ENCODE results near the gene DEFB131B. TPM values are rescaled to one million over a fixed set of nuclear protein-coding genes. Genes with fewer than 3 reads are reported as not detected.
"Not testable (repeated sequence)": the region's sequence is repeated elsewhere in the genome, so short reads cannot be mapped to it uniquely, and the experiment has no call there.

Gene DEFB131B
- total RNA-seq (2014; rRNA removed; shearing (Covaris generic)) = not detected in 2 replicates

DNA sequence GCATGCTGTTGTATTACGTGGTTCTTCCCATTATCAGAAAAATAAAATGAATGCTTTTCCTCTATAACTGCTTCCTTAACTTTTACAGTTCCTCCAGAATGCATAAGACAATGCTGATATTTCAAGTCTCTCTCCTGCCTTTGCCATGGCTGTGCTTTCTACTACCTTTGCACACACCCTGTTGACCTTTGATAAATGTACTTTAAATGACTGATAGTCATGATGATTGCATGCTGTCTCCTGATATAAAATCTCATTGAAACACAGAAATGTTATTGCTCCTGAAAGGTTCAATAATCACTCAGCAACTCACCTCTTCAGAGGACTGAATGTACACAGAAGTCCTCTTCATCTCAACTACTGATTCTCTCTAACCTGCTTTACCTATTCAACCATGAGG, at the start of gene DEFB131B:
DEFB131B (plus strand) TSS at position 395 of the 400 bp plus-strand sequence; CDS start at position 395, 0 bp downstream.
- DNase-seq (ENCODE audit: low read depth) = not testable (repeated sequence)

GRCh38 chr11:71829247-71829646, 49.0 kb upstream of the DEFB131B start:
- not testable (repeated sequence) for DNase-seq (ENCODE audit: low read depth)

DNA sequence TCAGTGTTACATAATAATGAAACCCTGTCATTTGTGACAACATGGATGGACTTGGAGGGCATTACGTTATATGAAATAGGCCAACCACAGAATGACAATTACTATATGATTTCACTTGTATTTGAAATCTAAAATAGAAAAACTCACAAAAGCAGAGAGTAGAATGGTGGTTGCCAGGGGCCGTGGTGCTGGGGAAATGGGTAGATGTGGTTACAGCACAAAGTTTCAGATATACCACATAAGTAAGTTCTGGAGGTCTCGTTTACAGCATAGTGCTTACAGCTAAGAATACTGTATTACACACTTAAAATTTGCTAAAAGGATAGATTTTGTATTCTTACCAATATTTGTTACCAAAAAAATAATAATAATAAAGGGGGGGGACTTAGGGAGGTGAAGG, 48.6 kb upstream of the DEFB131B start:
- DNase-seq (ENCODE audit: low read depth) = not testable (repeated sequence)

DNA sequence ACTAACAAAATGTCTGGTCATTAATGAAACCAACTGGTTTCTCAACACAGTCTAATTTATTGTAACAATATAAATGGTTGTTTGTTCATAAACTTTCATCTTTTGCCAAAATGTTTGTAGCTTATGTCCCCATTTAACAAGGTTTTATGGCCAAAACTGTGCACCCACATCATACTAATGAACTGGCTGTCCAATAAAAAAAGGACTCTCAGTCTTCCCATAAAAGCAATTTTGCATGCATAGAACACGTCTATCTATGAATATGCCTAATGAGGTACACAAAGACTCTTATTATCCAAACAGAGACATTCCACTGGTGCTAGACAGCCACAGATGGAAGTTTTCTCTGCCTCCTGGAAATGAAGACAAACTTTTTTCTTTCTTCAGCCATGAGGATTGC, 45.4 kb upstream of the DEFB131B start, which contains the start of gene DEFB108B:
DEFB108B (plus strand) TSS at position 390 of the 400 bp plus-strand sequence; CDS start at position 390, 0 bp downstream.
- not testable (repeated sequence) for DNase-seq (ENCODE audit: low read depth)

GRCh38 chr11:71842720-71843119, 35.5 kb upstream of the DEFB131B start:
- not testable (repeated sequence) for DNase-seq (ENCODE audit: low read depth)

DNA sequence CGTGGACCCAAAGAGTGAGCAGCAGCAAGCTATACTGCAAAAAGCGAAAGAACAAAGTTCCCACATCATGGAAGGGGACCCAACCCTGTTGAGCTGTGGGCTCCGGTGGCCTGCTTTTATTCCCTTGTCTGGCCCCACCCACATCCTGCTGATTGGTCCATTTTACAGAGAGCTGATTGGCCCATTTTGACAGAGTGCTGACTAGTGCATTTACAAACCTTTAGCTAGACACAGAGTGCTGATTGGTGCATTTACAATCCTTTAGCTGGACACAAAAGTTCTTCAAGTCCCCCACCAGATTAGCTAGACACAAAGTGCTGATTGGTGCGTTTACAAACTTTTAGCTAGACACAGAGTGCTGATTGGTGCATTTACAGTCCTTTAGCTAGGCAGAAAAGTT, 34.9 kb upstream of the DEFB131B start:
- DNase-seq (ENCODE audit: low read depth) = not testable (repeated sequence)

GRCh38 chr11:71843858-71844257, 34.4 kb upstream of the DEFB131B start:
- DNase-seq (ENCODE audit: low read depth) = no peak

DNA sequence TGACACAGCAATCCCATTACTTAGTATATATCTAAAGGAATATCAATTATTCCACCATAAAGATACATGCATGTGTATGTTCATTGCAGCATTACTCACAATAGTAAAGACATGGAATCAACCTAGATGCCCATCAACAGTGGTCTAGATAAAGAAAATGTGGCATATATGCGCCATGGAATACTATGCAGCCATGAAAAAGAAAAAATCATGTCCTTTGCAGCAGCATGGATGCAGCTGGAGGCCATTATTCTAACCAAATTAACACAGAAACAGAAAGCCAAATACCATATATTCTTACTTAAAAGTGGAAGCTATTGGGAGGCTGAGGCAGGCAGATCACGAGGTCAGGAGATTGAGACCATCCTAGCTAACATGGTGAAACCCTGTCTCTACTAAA, 24.4 kb upstream of the DEFB131B start:
- DNase-seq (ENCODE audit: low read depth) = not testable (repeated sequence)

DNA sequence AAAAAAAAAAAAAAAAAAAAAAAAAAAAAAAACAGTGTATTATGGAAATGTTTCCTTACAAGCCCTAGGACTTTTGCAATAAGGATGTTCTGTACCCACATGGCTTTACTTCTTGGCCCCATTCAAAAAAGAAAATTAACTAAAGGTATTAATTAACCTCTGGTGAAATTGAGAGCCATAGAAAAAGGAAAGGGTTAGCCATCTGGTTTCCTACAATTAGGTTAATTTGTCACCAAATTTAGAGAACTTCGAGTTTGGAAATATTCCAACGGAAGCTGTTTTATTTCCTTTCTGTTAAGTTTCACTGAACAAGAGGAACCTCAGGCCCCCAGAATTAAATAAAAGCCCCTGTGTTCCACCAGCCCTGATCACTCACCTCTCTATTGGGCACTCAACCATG, 22.4 kb upstream of the DEFB131B start:
- not testable (repeated sequence) for DNase-seq (ENCODE audit: low read depth)

DNA sequence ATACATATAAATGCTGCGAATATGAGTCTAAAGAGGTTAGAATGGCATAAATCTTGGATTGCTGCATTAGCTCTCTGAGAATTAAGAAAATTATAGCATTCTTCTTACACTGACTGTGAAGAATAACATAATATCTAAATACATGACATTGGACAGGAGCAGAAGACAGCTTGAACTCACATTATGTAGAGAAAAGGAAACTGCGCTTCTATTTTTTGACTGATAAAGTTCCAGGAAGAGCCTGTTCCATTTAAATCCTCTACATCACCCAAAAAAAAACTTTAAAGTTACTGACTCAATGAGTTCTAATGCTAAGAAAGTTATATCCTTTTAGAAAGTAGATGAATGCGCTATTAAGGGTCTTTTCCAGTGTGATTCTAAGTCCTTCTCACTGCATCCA, 17.4 kb upstream of the DEFB131B start:
- not testable (repeated sequence) for DNase-seq (ENCODE audit: low read depth)

GRCh38 chr11:71863978-71864627, 14.2 kb upstream of the DEFB131B start:
- peak; percentile 70 for DNase-seq (ENCODE audit: low read depth)

DNA sequence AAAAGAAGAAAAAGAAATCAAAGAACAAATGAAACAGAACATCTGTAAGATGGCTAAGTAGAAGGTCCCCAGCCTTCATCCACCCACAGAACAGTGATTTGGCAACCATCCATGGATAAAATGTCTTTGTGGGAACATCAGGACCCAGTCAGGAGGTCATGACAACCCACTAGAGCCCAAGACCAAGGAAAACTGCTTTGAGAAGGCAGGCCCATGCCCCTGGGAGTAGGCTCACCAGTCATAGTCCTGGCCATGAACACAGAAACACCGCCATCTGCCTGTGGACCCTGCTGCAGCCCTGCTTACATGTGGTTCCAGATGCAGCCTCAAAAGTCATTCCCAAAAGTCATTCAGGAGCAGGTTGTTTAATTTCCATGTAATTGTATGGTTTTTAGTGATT, 11.0 kb upstream of the DEFB131B start:
- peak; percentile 2 for DNase-seq (ENCODE audit: low read depth)

- DNase-seq (ENCODE audit: low read depth) = not testable (repeated sequence)
Measured at GRCh38 chr11:71869931-71870330, 8.3 kb upstream of the DEFB131B start.

GRCh38 chr11:71870661-71871060, 7.6 kb upstream of the DEFB131B start:
- not testable (repeated sequence) for DNase-seq (ENCODE audit: low read depth)

- DNase-seq (ENCODE audit: low read depth) = peak; percentile 5
Measured at GRCh38 chr11:71876262-71876661, 2.0 kb upstream of the DEFB131B start.

DNA sequence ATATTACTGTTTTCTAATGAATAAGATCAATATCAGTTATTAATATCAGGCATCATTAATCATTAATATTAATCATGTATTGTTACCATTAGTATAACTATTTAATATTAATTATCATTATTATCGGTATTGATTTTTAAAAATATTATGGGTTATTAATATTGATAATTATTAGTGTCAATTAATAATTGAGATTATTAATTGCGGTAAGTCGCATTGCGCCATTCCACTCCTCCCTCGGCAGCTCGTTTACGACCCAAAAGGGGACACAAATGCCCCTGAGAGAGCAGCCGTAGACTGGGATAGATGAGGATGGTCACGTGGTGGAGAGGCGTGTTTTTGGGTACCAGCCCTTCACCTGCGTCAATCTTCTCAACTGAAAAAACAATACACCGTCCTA, 7.6 kb downstream of the DEFB131B start:
- not testable (repeated sequence) for DNase-seq (ENCODE audit: low read depth)

DNA sequence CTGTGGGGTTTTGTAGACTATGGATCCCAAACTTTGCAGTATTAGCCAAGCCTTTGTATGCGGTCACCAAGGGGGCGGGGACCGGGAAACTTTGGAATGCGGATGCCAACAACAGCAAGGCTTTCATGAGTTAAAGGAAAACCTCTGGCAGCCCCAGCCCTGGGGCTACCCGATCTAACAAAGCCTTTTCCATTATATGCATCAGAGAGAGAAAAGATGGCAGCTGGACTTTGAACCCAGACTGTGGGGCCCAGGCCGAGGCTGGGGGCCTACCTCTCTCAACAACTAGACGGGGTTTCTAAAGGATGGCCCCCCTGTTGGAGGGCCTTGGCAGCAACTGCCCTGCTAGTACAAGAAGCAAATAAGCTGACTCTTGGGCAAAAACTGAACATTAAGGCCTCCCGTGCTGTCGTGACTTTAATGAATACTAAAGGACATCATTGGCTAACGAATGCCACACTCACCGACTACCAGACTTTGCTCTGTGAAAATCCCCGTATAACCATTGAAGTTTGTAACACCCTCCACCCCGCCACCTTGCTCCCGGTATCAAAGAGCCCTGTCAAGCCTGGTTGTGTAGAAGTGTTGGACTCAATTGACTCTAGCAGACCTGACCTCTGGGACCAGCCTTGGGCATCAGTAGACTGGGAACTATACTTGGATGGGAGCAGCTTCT, 10.2 kb downstream of the DEFB131B start:
- peak; percentile 1 for DNase-seq (ENCODE audit: low read depth)

GRCh38 chr11:71889181-71889872, 11.1 kb downstream of the DEFB131B start:
- DNase-seq (ENCODE audit: low read depth) = not testable (repeated sequence)

DNA sequence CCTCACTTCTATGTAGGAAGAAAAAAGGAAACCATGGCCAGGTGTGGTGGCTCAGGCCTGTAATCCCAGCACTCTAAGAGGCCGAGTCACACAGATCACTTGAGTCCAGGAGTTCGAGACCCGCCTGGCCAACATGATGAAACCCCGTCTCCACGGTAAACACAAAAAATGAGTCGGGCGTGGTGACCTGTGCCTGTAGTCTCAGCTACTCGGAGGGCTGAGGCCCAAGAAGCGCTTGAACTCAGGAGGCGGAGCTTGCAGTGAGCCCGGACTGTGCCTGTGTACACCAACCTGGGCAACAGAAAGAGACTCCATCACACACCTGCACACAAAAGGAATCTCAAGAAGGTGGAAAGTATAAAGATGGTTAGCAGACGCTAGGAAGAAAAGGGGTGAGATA, 17.7 kb downstream of the DEFB131B start:
- no peak for DNase-seq (ENCODE audit: low read depth)

DNA sequence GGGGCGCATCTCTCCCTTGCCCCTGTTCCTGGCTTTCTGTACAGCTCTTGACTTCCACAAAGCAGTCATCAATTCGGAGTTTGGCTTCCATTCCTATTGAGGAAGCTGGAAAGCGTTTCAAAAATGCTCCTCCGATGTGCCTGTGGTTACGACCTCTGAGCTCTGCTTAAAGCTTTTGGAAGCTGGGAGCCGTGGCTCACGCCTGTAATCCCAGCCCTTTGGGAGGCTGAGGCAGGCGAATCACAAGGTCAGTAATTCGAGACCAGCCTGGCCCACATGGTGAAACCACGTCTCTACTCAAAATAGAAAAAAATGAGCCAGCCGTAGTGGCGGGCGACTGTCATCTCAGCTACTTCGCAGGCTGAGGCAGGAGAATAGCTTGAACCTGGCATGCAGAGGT, 22.9 kb downstream of the DEFB131B start:
- peak; percentile 46 for DNase-seq (ENCODE audit: low read depth)

GRCh38 chr11:71908218-71908617, 30.0 kb downstream of the DEFB131B start:
- no peak for DNase-seq (ENCODE audit: low read depth)

DNA sequence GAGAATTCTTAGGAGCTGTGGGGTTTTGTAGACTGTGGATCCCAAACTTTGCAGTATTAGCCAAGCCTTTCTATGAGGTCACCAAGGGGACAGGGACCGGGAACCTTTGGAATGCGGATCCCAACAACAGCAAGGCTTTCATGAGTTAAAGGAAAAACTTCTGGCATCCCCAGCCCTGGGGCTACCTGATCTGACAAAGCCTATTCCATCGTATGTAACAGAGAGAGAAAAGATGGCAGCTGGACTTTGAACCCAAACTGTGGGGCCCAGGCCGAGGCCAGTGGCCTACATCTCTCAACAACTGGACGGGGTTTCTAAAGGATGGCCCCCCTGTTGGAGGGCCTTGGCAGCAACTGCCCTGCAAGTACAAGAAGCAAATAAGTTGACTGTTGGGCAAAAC, 32.5 kb downstream of the DEFB131B start:
- DNase-seq (ENCODE audit: low read depth) = not testable (repeated sequence)

Data from M059J (cell line).